Measurements from ENCODE around the gene SLC35A2. TPM values are rescaled to one million over a fixed set of nuclear protein-coding genes. Genes with fewer than 3 reads are reported as not detected.
A peak's percentile ranks its signal among the peaks of the same experiment; 100 is the strongest.
"Not testable (repeated sequence)": the region's sequence is repeated elsewhere in the genome, so short reads cannot be mapped to it uniquely, and the experiment has no call there.

The SLC35A2 gene
- total and polyA plus RNA-seq, 10 donors, result 6.2 to 20.8 (median 15.9) TPM

DNA sequence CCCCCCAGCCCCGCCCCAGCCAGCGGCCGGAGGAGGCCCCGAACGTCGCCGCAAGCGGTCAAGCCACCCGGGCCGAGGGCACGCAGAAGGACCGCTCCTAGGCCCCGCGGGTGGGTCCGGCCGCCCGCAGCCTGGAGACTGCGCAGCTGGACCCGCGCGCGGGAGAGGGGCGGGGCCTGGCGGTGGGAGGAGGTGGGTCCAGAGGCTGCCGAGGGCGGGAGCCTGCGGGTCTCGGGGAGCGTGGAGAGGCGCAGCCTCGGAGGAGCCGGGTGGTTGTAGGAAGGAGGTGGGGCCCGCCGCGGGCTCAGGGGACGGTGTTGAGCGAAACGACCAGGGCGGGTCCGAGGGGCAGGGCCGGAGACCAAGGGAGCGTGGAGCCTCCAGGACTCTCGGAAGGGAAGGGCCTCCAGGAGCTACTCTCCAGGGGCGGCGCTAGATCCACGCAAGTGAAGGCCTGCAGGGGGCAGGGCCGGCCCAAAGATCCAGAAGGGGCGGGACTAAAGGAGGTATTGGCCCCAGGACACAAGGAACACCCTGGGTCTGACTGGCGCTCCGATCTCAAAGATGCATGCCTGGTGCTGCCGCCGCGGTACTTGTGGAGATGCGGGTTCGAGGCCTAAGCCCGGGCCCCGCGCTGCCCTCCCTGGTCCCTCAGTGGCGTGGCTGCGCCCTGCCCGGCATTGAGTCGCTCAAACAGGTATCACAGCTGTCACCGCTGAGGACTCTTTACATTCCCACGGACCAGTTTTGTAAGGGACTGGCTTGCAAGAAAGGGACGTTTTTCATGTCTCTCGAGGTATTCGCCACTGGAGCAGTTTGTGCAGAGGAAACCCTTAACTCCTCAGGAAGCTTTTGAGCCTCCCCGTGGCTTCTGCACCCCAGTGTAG is 19.8 kb downstream of the SLC35A2 start:
- peak overlapping the region; percentile 46 to 85 (median 78) for H3K27ac ChIP-seq
- intact Hi-C loops (cut with DNase I; ENCODE audit: low total_unique reads), result loop anchor here (10.0 kb wide), 2 partner anchors 53 to 87 kb away; partner anchors contain the start of gene HDAC6
- 0 to 40% (median 2%) methylated on average over 4 to 68 of the region's 68 CpGs for WGBS, 5 donors

DNA sequence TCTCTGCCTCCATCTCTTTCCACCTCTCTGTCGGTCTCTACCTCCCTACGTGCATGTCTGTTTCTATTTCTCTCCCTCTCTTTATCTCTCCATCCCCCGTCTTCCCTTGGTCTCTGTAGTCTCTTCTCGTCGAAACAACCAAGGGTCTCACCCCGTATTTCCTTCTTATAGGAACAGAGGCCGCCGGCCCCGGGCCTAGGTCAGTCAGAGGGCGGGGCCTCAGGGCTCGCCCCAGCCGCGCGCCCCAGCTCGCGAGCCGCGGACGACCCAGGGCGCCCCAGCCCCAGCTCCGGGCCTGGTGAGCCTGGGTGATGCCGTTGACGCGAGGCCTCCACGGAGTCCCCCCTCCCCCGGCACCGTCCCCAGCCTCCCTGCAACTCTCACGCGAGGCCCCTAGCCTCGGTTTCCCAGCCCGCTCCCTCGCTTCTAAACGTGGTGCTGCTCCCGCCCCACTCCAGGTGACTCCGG is 20.5 kb downstream of the SLC35A2 start:
- 1 to 54% (median 2%) methylated on average over 21 to 35 of the region's 35 CpGs for WGBS, 5 donors
- TF ChIP-seq POLR2A (IDR thresholded peaks at IDR 0.05) (no peak), POLR2AphosphoS5 (IDR thresholded peaks at IDR 0.05) (no peak)
- TF ChIP-seq, protein P1, sequence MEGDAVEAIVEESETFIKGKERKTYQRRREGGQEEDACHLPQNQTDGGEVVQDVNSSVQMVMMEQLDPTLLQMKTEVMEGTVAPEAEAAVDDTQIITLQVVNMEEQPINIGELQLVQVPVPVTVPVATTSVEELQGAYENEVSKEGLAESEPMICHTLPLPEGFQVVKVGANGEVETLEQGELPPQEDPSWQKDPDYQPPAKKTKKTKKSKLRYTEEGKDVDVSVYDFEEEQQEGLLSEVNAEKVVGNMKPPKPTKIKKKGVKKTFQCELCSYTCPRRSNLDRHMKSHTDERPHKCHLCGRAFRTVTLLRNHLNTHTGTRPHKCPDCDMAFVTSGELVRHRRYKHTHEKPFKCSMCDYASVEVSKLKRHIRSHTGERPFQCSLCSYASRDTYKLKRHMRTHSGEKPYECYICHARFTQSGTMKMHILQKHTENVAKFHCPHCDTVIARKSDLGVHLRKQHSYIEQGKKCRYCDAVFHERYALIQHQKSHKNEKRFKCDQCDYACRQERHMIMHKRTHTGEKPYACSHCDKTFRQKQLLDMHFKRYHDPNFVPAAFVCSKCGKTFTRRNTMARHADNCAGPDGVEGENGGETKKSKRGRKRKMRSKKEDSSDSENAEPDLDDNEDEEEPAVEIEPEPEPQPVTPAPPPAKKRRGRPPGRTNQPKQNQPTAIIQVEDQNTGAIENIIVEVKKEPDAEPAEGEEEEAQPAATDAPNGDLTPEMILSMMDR (IDR thresholded peaks at IDR 0.05 in 8 of 11, conservative IDR thresholded peaks at IDR 0.05 in 3 of 11), result no peak

More for the DNA sequence above, 19.8 kb downstream of the SLC35A2 start:
- Histone ChIP-seq H3K36me3 (peaks cover 0 to 27% (median 9%) of the 10 kb centered on the region in 6 donors), H3K27me3 (replicated peaks in 1 of 7) (peaks cover 0 to 7% (median 0%) of the 10 kb centered on the region in 7 donors), H3K4me3 (peak overlapping the region; percentile 46 to 85 (median 60)), H3K4me1 (peaks cover 0 to 32% (median 11%) of the 10 kb centered on the region in 6 donors), H3K9me3 (no peaks in the 10 kb centered on the region)
- DNase-seq, result peak; percentile 92
- TF ChIP-seq POLR2AphosphoS5 (IDR thresholded peaks at IDR 0.05) (peak; percentile 72 to 83 (median 82)), POLR2A (IDR thresholded peaks at IDR 0.05) (no peak)
- TF ChIP-seq, protein P1 (IDR thresholded peaks at IDR 0.05 in 8 of 11, conservative IDR thresholded peaks at IDR 0.05 in 3 of 11), result peak in 10 of 11 experiments; percentile 39 to 80 (median 64)

DNA sequence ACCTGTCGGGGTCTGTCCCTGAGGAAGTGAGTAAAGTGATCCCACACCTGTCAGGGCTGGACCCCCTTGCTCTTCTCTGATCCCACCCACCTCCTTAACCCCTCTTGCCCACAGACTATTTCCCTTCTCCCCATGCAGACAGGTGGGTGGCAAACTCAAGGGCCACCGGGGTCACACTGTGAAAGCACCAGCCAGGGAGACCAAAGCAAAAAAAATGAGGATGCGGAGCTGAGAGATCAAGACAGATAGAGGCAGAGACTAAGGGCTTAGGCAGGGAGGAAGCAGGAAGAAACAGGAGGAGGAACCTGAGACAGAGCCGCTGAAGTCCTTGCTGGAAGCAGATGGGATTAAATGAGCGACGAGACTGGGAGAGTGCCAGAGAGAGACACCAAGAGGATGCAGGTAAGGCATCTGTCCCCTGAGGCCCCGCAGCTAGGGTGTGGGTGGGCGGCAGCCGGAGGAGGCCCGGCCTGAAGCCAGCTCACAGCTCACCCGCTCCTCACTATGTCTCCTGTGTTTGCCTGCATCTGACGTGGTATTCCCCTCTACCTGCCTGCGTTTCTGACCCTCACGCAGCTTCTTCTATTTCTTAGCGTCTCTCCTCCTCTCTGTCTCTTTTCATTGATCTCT is 21.0 kb downstream of the SLC35A2 start:
- H3K9me3 ChIP-seq, result no peaks in the 10 kb centered on the region
- no peak for DNase-seq
- TF ChIP-seq, protein P1 (IDR thresholded peaks at IDR 0.05 in 8 of 11, conservative IDR thresholded peaks at IDR 0.05 in 3 of 11), result no peak
- peak overlapping the region in 7 of 8 donors; percentile 46 to 85 (median 61) for H3K4me3 ChIP-seq
- peaks cover 0 to 26% (median 9%) of the 10 kb centered on the region in 6 donors for H3K36me3 ChIP-seq
- H3K27me3 ChIP-seq (replicated peaks in 1 of 7), result peaks cover 0 to 7% (median 0%) of the 10 kb centered on the region in 7 donors
- H3K4me1 ChIP-seq, result peaks cover 0 to 20% (median 5%) of the 10 kb centered on the region in 6 donors
- intact Hi-C loops (cut with DNase I; ENCODE audit: low total_unique reads), result loop anchor here (10.0 kb wide), 2 partner anchors 54 to 86 kb away; partner anchors contain the start of gene HDAC6
- peak overlapping the region in 4 of 8 donors; percentile 80 to 85 (median 84) for H3K27ac ChIP-seq
- WGBS, 5 donors, result 22 to 57% (median 31%) methylated on average over 14 to 15 of the region's 15 CpGs

More for the DNA sequence above, 20.5 kb downstream of the SLC35A2 start:
- Histone ChIP-seq H3K9me3 (no peaks in the 10 kb centered on the region), H3K27me3 (replicated peaks in 1 of 7) (peaks cover 0 to 7% (median 0%) of the 10 kb centered on the region in 7 donors), H3K36me3 (peaks cover 0 to 27% (median 9%) of the 10 kb centered on the region in 6 donors), H3K4me1 (peaks cover 0 to 25% (median 5%) of the 10 kb centered on the region in 6 donors), H3K27ac (peak overlapping the region; percentile 46 to 85 (median 78)), H3K4me3 (peak overlapping the region; percentile 46 to 85 (median 60))
- no peak for DNase-seq
- intact Hi-C loops (cut with DNase I; ENCODE audit: low total_unique reads), result loop anchor here (10.0 kb wide), 2 partner anchors 54 to 86 kb away; partner anchors contain the start of gene HDAC6

DNA sequence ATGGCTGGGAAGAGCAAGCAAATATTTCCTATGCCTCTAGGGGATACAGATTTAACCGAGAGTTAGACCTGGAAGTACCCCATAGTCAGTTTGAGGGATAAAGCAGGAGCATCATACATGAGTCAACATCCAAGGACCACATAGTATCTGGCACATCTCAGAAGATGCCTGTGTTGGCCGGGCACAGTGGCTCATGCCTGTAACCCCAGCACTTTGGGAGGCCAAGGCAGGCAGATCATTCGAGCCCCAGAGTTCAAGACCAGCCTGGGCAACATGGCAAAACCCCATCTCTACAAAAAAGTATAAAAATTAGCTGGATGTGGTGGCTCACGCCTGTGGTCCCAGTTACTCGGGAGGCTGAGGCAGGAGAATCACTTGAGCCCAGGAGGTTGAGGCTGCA is 24.9 kb downstream of the SLC35A2 start:
- DNase-seq; H3K4me3 ChIP-seq; H3K27me3 ChIP-seq (replicated peaks in 1 of 7); H3K27ac ChIP-seq; H3K4me1 ChIP-seq; H3K9me3 ChIP-seq; H3K36me3 ChIP-seq; intact Hi-C loops (cut with DNase I; ENCODE audit: low total_unique reads): not testable (repeated sequence)
- WGBS, 5 donors, result 73 to 90% (median 89%) methylated on average over 5 of the region's 5 CpGs

Measured in spleen (tissue), 11 donors.